HG02840 (cell line): ENCODE results near the gene AKR1E2.

Experiments
- ATAC-seq: cut with Tn5 transposase; IDR thresholded peaks from one replicate; pipeline ENCODE4 v1.9.1; 2021; ENCODE audit warnings: mild to moderate bottlenecking, moderate library complexity, moderate number of reproducible peaks; ENCODE audit not compliant: unreplicated experiment, low FRiP score

Gene AKR1E2

GRCh38 chr10:4825868-4826791 is at the start of gene AKR1E2:
Gene AKR1E2, plus strand, starts transcription at chr10:4826207. Its CDS starts 118 bp downstream, at chr10:4826325.
- no peak for ATAC-seq

GRCh38 chr10:4776234-4776638 is 49.8 kb upstream of the AKR1E2 start:
- no peak for ATAC-seq

- no peak for ATAC-seq
Measured at GRCh38 chr10:4778761-4779160, 47.2 kb upstream of the AKR1E2 start.

- no peak for ATAC-seq
Measured at GRCh38 chr10:4780091-4780490, 45.9 kb upstream of the AKR1E2 start.

GRCh38 chr10:4780782-4781181 is 45.2 kb upstream of the AKR1E2 start:
- no peak for ATAC-seq

GRCh38 chr10:4781955-4782354 is 44.1 kb upstream of the AKR1E2 start:
- no peak for ATAC-seq

GRCh38 chr10:4784667-4785333 is 41.2 kb upstream of the AKR1E2 start:
- ATAC-seq = no peak

GRCh38 chr10:4786043-4786839 is 39.8 kb upstream of the AKR1E2 start:
- no peak for ATAC-seq

GRCh38 chr10:4790045-4790444 is 36.0 kb upstream of the AKR1E2 start:
- no peak for ATAC-seq

- ATAC-seq = no peak
Measured at GRCh38 chr10:4790922-4791321, 35.1 kb upstream of the AKR1E2 start.

GRCh38 chr10:4792381-4792780 is 33.6 kb upstream of the AKR1E2 start:
- no peak for ATAC-seq

GRCh38 chr10:4801405-4801804 is 24.6 kb upstream of the AKR1E2 start:
- ATAC-seq = no peak

- no peak for ATAC-seq
Measured at GRCh38 chr10:4802711-4803487, 23.1 kb upstream of the AKR1E2 start.

GRCh38 chr10:4803822-4804221 is 22.2 kb upstream of the AKR1E2 start:
- ATAC-seq = no peak

- ATAC-seq = no peak
Measured at GRCh38 chr10:4804465-4804864, 21.5 kb upstream of the AKR1E2 start.

GRCh38 chr10:4806534-4806933 is 19.5 kb upstream of the AKR1E2 start:
- no peak for ATAC-seq

- ATAC-seq = no peak
Measured at GRCh38 chr10:4807761-4808507, 18.1 kb upstream of the AKR1E2 start.

- ATAC-seq = no peak
Measured at GRCh38 chr10:4809156-4809555, 16.9 kb upstream of the AKR1E2 start.

- ATAC-seq = no peak
Measured at GRCh38 chr10:4810092-4810491, 15.9 kb upstream of the AKR1E2 start.
